GM23338 (cell line): ENCODE measurements around the gene HSP90B1.

ENCODE experiments used
- EZH2 ChIP-seq: fragments of 200-600 bp; sonication (generic); IDR thresholded peaks from one replicate; pipeline ENCODE4 v1.8.0; 2017; ENCODE audit warnings: antibody characterized with exemption, mild to moderate bottlenecking, low read depth; ENCODE audit not compliant: unreplicated experiment
- EZH2phosphoT487 ChIP-seq: fragments of 200-600 bp; sonication (generic); IDR thresholded peaks from one replicate; pipeline ENCODE4 v1.8.1; 2018; ENCODE audit warnings: antibody characterized with exemption; ENCODE audit not compliant: unreplicated experiment
- POLR2AphosphoS5 ChIP-seq: IDR thresholded peaks from 2 replicates; pipeline ENCODE4 v1.6.1; 2016; ENCODE audit warnings: antibody characterized with exemption, low read depth
- TF ChIP-seq, protein P1 (sequence below), 2 experiments: fragments of 200-600 bp in 1 of 2; sonication (generic) in 1 of 2; conservative IDR thresholded peaks; 2 replicates each; pipeline versions ENCODE4 v1.5.1 to v1.6.1; 2016 to 2017; ENCODE audit warnings: antibody characterized with exemption in 2 of 2, low read depth in 2 of 2, mild to moderate bottlenecking in 2 of 2, moderate library complexity in 1 of 2
- TF ChIP-seq, protein P2 (sequence below): IDR thresholded peaks from one replicate; pipeline ENCODE4 v1.6.1; 2018; ENCODE audit warnings: antibody characterized with exemption; ENCODE audit not compliant: unreplicated experiment

DNA sequence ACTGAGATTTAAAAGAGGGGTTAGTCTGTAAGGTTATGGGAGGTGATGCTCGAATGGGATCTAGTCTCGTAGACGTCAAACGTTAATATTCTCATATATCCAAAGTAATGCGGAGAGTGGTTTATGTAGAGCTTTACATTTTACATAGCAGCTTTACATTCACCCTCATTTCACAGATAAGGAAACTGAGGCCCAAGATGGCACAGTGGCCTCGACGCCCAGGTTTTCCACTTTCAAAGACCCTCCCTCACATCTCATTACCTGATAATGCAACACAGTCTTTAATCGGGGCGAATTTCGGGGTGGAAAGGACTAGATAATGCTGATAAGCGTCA, 35.0 kb downstream of the HSP90B1 start:
- no peak for TF ChIP-seq EZH2phosphoT487
- TF ChIP-seq, protein P1, sequence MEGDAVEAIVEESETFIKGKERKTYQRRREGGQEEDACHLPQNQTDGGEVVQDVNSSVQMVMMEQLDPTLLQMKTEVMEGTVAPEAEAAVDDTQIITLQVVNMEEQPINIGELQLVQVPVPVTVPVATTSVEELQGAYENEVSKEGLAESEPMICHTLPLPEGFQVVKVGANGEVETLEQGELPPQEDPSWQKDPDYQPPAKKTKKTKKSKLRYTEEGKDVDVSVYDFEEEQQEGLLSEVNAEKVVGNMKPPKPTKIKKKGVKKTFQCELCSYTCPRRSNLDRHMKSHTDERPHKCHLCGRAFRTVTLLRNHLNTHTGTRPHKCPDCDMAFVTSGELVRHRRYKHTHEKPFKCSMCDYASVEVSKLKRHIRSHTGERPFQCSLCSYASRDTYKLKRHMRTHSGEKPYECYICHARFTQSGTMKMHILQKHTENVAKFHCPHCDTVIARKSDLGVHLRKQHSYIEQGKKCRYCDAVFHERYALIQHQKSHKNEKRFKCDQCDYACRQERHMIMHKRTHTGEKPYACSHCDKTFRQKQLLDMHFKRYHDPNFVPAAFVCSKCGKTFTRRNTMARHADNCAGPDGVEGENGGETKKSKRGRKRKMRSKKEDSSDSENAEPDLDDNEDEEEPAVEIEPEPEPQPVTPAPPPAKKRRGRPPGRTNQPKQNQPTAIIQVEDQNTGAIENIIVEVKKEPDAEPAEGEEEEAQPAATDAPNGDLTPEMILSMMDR (conservative IDR thresholded peaks at IDR 0.05; ENCODE audit: low read depth in 2 of 2), result no peak
- TF ChIP-seq POLR2AphosphoS5, result no peak
- TF ChIP-seq EZH2, result no peak
- TF ChIP-seq, protein P2, sequence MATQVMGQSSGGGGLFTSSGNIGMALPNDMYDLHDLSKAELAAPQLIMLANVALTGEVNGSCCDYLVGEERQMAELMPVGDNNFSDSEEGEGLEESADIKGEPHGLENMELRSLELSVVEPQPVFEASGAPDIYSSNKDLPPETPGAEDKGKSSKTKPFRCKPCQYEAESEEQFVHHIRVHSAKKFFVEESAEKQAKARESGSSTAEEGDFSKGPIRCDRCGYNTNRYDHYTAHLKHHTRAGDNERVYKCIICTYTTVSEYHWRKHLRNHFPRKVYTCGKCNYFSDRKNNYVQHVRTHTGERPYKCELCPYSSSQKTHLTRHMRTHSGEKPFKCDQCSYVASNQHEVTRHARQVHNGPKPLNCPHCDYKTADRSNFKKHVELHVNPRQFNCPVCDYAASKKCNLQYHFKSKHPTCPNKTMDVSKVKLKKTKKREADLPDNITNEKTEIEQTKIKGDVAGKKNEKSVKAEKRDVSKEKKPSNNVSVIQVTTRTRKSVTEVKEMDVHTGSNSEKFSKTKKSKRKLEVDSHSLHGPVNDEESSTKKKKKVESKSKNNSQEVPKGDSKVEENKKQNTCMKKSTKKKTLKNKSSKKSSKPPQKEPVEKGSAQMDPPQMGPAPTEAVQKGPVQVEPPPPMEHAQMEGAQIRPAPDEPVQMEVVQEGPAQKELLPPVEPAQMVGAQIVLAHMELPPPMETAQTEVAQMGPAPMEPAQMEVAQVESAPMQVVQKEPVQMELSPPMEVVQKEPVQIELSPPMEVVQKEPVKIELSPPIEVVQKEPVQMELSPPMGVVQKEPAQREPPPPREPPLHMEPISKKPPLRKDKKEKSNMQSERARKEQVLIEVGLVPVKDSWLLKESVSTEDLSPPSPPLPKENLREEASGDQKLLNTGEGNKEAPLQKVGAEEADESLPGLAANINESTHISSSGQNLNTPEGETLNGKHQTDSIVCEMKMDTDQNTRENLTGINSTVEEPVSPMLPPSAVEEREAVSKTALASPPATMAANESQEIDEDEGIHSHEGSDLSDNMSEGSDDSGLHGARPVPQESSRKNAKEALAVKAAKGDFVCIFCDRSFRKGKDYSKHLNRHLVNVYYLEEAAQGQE, result no peak
